GM21367 (cell line): ENCODE results near the gene PDE6D.
A peak's percentile ranks its signal among the peaks of the same experiment; 100 is the strongest.
"Not testable (repeated sequence)": the region's sequence is repeated elsewhere in the genome, so short reads cannot be mapped to it uniquely, and the experiment has no call there.

ENCODE experiments used
- ATAC-seq: cut with Tn5 transposase; IDR thresholded peaks from one replicate; pipeline ENCODE4 v1.9.1; 2021; ENCODE audit not compliant: unreplicated experiment

PDE6D gene

GRCh38 chr2:231720987-231721966 is 59.8 kb downstream of the PDE6D start:
- peak; percentile 73 for ATAC-seq

- no peak for ATAC-seq
These were observed 60.6 kb downstream of the PDE6D start for GRCh38 chr2:231720292-231720986.

GRCh38 chr2:231718799-231719198 is 62.3 kb downstream of the PDE6D start:
- ATAC-seq: no peak

GRCh38 chr2:231717281-231718171 is 63.6 kb downstream of the PDE6D start:
- ATAC-seq: no peak

- no peak for ATAC-seq
These were observed 64.3 kb downstream of the PDE6D start for GRCh38 chr2:231716666-231717280.

- no peak for ATAC-seq
These were observed 65.0 kb downstream of the PDE6D start for GRCh38 chr2:231715988-231716616.

GRCh38 chr2:231715499-231715837 is 65.6 kb downstream of the PDE6D start:
- ATAC-seq: no peak

GRCh38 chr2:231714639-231715498 is 66.2 kb downstream of the PDE6D start:
- no peak for ATAC-seq

- no peak for ATAC-seq
These were observed 67.1 kb downstream of the PDE6D start for GRCh38 chr2:231713730-231714638.

- ATAC-seq: not testable (repeated sequence)
These were observed 67.7 kb downstream of the PDE6D start for GRCh38 chr2:231713406-231713729.

GRCh38 chr2:231712451-231713021 is 68.5 kb downstream of the PDE6D start:
- not testable (repeated sequence) for ATAC-seq

- ATAC-seq: no peak
These were observed 69.2 kb downstream of the PDE6D start for GRCh38 chr2:231711677-231712450.

GRCh38 chr2:231710799-231711676 is 70.0 kb downstream of the PDE6D start:
- ATAC-seq: no peak

GRCh38 chr2:231709981-231710798 is 70.9 kb downstream of the PDE6D start:
- no peak for ATAC-seq

GRCh38 chr2:231709636-231709980 is 71.5 kb downstream of the PDE6D start:
- no peak for ATAC-seq
